Measurements from ENCODE around the gene PTAR1. TPM values are rescaled to one million over a fixed set of nuclear protein-coding genes. Genes with fewer than 3 reads are reported as not detected.

The PTAR1 gene
- total RNA-seq, 1 donor from 2014 or later, result 98.2 TPM

DNA sequence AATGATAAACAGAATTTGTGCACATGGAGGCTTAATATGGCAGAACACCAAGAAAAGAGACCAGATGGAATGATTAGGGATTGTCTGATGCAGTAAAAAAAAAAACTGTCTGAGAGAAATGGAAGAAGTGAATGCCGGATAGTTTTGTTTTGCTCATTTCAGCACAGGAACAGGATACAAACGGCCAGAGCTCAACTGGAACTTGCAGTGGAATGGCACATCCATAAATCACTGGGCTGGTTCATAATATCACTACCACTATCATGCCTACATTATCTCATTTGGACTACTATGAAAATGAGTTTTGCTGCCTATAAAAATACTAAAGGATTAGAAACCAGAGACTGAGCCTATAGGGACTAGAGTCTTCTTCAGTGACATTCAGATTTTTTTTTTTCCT lies 9.7 kb downstream of the PTAR1 start:
- DNase-seq, result no peak

DNA sequence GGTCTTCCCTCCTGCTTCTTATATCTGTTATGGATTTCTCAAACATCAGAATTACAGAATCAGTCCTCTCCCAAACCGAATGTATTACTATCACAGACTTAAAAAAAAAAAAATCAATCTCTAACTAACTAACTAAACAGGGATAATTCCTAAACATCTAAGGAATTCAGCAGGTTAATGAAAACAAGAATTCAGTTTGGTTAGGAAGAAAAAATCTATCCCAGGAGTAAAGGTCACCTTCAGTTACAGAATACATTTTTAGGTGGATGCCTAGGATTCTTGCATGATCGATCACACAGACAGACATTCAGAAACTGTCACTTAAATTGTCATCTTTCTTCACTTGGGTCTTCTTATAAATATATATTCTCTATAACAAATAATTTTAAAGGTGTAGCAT lies 11.5 kb downstream of the PTAR1 start:
- no peak for DNase-seq

DNA sequence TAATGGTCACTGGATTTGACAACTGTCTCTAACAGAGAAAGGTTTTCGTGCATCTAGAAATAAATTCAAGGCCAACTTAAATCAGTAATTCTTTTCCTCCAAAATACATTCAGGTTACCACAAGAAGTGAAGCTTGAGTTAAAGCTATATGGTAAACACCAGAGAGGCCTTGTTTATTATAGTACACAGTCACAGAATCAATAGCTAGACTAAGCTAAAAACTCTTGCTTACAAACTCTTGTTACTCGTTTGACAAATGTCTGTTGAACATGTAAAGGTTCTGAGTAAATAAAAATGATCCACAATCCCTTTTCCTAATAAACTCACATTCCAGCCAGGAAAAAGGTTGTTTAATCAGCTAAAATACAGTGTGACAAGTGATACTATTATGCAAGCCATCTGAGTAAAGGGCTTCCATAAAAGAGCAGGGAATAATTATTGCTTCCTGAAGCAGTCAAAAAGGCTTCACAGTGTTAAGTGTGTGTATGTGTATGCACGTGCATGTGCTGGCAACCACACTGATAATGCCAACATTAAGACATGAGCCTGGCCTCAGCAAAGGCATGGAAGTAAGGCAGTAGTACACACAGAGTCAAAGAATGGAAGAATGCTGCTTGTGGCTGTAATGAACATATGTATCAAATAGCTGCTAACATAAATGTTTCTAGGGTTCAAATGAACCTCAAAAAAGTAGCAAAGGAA lies 12.8 kb downstream of the PTAR1 start:
- DNase-seq, result no peak

DNA sequence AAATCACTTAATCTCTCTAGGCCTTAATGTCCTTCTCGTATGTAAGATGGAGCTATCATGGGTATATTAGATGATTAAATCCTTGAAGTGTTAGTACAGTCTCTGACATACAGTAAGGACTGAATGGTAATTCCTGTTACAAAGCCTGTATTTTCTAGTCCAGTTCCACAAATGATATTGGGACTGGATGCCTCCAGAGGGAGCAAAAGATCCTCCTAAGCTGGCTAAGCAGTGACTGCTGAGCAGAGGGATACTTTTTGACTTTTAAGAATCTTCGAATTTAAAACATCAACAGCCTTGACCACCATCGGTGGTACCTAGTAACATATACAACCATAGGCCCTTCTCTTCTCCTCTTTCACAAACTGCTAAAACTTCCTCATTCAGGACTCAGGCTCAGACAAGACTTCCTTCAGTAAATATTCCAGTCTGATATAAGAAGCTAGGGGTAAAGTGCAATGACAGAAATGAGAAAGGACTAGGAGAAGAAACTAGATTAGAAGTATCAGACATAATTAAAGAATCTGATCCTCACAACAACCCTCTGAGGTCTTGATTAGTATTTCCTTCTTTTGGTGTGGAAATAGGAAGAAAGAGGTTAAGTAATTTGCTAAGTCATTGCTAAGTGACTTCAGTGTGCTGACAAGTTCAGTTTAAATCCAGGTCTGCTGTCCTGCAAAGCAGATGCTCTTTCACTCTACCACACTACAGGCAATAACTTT lies 13.9 kb downstream of the PTAR1 start:
- no peak for DNase-seq

DNA sequence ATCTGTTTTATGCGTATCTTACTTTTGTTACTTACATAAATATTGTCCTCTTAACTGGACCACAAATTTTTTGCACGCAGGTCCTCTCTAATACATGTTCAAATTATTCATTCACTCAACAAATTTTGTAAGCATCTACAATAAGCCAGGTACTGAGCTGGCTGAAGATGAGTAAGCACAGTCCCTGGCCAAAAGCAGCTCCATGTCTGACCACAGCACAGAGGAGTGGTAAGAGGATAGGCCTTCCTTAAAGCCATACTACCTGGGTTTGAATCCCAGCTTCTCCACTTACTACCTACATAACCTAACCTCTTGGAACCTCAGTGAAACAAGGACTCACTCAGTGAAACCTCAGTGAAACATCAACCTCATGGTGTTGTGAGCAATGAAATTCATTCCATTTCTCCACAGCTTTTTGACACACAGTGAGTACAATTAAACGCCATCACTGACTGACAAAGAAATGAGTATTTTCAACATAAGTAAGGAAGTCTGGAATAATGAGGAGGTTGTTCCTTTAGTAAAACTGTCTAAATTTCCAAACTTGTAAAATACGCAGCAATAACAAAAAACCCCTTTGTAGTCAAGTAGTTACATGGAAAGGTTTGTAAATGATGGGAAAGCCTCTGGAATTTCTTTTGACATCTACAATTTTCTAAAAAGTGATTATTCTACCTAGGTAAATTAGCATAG lies 15.0 kb downstream of the PTAR1 start:
- no peak for DNase-seq

DNA sequence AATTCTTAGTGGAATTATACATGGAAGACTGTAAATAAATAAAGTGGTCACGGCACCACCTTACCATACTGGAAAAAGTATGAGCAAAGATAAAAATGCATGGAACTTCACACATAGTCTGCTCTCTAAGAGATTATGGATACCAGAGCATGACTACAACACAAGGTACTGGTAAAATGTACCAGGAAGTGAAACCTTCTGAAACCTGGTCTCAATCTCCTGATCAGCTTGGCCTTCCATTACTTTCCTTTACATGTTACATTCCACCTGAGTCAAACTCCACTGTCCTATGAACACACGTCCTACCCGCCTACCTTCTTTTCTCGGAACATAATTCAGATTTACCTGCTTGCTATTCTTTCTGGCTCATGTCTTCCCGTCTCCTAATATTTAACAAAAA lies 15.9 kb downstream of the PTAR1 start:
- DNase-seq, result no peak

DNA sequence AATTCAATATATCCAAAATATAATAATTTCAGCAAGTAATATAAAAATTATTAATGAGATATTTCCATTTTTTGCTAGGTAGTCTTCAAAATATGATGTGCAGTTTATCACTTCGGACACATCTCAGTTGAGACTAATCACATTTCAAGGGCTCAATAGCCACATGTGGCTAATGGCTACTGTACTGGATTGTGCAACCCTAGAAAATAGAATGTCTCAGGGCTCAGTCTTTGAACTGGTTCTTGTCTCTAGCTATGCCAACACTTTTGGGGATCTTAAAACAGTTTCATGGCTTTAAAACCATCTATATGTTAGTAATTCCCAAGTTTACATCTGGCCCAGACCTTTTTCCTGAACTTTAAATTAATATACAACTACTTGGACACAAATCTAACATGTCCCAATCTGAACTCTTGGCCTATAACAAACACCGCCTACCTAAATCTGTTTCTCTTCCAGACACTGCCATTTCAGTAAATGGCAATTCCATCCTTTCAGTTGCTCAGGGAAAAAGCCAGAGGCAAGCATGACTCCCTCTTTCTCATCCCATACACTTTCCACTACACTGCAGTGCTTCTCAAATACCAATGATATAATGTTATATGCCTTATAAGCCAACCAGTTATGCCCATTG lies 18.8 kb downstream of the PTAR1 start:
- DNase-seq, result no peak

DNA sequence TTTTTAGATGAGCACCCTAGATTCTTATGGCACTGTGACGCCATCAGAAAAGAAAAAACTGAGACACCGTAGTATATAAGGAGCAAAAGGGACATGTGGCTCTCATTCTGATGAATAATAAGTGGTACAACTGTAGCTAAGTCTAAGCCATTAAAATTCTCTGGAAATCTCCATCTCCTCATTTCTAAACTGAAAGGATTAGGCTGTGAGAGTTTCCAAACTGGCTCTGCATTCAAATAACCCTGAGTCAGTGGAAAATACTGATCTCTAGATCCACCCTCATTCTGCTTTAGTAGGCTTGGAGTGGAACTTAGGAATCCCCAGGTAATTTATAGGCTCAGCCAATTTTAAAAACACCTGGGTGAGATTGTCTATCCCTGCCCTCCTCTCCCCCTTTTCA lies 28.5 kb downstream of the PTAR1 start:
- no peak for DNase-seq

DNA sequence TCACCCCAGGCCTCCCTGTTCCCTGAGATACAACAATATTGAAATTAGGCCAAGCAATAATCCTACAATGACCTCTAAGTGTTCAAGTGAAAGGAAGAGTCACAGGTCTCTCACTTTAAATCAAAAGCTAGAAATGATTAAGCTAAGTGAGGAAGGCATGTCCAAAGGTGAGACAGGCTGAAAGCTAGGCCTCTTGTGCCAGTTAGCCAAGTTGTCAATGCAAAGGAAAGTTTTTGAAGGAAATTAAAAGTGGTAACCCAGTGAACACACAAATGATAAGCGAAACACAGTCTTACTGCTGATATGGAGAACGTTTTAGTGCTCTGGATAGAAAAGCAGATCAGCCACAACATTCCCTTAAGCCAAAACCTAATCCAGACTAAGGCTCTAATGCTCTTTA lies 39.8 kb downstream of the PTAR1 start:
- no peak for DNase-seq

DNA sequence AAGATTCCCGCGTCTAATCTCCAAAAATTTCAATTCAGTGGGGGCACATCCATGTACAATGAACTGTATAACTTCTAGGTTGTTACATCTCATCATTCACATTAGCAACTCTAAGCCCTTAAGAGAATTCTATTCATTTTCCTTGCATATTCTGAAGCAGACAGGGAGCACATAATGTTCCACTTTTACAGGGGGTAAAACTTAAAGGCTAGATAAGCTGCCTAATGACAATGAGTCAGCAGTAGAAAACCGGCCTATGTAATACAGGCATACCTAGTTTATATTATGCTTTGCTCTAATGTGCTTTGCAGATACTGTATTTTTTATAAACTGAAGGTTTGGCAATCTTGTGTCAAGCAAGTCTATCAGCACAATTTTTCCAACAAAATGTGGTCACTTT lies 40.4 kb downstream of the PTAR1 start:
- DNase-seq, result no peak

DNA sequence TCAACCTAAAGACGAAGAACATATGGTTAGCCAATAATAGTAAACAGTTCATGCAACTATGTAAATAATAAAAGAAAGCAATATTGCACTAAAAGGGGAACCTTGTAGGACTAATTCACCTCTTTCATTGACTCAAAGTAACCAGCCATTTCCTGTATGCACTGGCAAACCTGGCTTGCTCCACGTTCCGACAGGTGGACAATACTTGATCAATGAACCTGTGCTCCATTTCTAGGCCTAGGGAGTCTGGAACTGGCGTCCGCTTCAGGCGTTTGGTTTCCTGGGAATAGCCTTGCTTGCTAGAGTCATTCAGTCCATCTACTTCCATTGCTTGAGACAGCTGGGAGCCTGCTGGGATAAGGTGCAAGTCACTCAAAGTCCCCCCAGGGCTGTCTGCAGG lies 41.6 kb downstream of the PTAR1 start:
- no peak for DNase-seq

DNA sequence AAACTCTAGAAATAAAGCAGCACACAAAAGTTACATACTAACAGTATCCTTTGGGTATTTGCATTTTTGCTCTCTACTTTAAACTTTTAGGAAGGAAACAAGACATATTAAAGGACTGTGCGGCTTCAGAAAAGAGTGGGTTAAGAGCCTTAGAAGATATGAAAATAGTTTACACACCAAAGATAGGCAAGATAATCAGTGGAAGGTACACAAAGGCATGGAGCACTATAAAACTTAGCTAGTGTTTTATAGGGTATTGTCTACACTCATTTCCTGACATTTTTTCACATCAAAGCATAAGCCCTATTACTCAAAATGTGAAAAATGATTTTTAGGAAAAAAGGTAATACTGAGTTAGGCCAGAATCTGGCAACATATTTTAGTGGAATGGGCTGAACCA lies 44.0 kb downstream of the PTAR1 start:
- no peak for DNase-seq

DNA sequence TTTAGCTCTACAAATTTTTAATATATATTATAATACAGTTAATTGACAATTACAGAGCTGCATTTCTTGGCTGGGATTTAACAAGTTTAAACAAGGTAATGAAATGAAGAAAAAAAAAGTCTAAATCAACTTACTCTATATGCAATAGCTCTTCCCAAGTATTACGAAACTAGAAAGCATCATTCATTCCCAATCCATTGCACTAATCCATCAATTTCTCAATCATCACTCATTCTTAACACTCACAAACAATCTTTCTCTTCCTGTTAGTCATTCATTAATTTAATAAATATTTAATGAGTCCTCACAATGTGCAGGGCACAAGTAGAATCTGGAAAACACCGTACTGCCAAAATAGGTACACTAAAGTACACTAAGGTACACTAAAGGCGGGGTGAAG lies 44.7 kb downstream of the PTAR1 start:
- DNase-seq, result no peak

DNA sequence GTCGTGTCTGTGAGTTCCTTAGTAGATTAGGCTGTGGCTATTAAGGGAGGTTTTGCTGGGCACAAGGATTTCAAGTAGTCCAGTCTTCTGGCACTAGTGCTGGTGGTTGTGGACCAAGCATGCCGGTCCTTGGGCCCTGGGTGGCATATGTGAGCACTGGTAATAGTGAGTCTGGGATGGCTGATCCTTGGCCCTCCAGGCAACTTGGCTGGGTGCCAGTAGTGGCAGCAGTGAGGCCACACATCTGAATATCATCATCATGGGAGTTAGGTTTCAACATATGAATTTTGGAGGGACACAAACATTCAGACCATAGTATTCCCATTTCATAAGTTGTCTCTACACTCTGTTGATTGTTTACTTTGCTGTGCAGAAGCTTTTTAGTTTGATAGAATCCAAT lies 62.3 kb downstream of the PTAR1 start:
- DNase-seq, result no peak

DNA sequence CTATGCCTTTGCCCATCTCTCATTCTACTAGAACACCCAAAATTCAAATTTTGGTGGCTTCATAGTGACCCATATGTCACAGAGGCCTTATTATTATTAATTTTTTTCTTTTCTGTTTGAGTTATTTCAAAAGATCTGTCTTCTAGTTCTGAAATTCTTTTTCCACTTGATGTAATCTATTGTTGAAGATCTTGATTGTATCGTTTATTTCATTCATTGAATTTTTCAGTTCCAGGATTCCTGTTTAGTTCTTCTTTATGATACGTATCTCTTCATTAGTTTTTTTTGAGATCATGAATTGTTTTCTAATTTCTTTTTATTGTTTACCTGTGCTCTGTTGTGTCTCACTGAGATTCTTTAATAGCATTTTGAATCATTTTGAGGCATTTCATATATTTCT lies 63.0 kb downstream of the PTAR1 start:
- no peak for DNase-seq

DNA sequence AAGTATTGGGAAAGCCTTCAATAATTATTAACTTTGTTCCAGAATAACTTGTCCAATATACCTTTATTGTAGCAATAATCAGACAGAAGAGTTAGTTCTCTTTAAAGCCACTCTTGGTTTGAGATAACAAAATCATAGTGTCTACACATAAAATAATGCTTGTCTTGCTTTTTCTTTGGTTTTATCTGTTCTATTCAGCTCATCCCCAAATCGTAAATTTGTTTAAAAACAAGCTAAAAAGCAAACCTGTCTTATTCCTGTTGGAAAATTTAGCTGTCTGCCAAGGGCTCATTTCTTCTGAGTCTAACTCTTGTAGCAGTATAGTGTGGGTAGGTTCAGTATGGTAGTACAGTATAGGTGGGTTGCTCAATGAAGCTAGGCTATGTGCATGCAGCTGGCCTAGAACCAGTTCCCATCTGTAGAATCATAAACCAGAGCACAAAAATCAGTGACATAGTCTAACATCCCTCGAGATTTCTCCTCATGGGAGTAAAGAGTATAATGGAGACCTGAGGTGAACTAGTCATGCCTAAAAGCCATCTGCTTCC lies 69.7 kb downstream of the PTAR1 start:
- DNase-seq, result no peak

DNA sequence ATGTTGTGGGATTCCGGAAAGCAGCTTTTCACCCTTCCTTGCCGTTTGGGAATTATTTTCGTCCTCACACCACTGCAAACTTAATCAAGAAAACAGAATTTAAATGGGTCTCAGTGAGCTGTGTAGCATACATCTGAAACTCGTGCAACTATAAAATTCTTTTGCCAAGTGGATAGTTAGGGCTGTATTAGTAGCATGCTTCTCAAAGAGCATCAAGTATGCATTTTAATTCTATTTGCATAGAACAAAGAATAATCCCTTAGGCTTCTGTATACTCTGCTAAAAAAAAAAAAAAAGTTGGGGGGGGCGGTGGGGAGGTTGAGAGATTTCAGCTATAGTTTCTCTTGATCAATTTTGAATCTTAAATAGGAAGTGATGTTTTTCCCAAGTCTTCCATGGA lies 75.9 kb downstream of the PTAR1 start:
- DNase-seq, result no peak

DNA sequence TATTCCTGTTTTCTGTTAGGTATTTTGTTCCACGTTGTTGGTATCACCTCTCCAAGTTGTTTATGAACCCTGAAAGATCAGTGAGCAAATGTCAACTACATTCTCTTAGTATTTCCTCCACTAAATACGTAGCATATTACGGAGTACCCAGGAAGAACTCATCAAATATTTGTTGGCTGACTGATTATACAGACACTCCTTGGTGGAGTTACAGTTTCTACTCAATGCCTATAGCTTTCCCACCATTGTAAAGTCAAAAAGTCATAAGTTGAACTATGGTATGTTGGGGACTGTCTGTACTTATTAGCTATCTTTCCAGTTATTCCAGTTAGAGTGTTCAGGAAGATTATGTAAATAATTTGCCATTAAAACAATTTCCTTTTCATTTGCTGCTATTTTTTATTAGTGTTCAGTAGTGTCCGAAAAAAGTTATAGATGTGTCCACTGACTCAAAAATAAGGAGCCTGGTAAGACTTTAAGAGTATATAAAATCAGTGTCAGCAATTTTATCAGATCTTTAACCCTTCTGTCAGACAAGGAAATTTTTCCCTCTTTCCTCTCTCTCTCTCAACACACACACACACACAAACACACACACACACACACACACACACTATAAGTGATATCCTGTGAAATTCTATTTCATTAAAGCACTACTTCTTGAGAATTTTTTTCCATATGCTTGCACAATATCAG lies 80.8 kb downstream of the PTAR1 start:
- no peak for DNase-seq

DNA sequence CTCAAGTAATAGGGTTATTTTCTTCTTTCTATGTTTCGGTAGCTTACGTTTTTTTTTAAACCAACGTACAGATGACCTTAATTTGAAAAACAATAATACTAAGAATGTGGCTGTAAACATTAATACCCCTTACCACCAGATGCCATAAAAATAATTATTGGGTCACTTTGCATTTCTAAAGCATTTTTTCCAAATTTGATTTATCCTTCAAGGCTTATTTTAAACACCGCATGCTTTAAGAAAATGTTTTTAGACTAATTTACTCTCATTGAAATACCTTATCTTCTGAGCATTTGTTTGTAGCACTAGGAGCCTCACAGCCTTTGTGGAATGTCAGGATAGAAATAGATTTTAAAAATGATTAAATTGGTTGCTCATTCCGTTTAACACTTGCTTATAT lies 81.9 kb downstream of the PTAR1 start:
- no peak for DNase-seq

DNA sequence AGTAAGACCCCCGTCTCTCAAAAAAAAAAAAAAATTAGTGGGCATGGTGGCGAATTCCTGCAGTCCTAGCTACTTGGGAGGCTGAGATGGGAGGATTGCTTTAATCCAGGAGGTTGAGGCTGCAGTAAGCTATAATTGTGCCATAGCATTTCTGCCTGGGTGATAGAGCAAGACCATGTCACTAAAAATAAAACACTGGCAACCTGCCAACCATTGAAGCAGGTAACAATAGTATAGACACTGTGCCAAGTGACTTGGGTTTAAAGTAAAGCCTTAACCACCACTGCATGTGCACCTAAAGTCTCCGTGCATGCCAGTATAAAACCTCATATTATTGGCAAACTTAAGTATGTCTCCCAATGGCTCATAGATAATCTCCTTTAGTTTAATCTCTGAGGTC lies 84.2 kb downstream of the PTAR1 start:
- no peak for DNase-seq

DNA sequence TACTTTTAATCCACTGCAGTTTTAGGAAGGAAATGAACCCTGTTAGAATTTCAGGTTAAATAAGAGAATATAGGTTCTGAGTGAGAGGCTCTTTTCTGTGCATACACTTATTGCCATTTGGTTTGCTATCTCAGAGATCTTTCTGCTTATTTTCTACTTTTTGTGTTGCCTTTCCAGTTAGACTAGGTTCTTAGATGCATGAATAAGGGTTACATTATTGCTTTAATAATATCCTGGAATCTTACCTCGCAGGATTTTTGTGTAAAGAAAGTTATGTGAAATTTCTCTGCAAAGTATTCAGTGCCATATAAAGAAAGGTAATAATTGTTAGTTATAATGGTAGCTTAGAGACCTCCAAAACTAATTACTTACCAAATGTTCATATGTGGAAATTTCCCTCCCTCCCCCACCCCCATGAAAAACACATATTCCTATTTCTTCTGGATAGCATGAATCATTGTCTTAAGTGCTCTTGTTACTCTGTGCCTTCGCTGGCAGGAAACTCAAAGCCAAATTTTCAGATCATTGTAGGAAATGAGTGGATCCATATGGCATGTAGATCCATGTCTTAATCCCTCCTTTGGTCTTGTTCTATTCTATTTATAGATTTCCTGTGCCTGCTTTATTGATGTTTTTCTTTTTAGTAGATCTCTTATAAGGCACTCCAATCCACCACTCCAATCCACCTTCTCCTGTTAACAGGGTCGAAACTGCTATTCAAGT lies 84.9 kb downstream of the PTAR1 start:
- DNase-seq, result peak; percentile 28

Measured in tongue (tissue), 2 donors.